B cell (primary cell): ENCODE data around the gene SYNE1. TPM values are rescaled to one million over a fixed set of nuclear protein-coding genes. Genes with fewer than 3 reads are reported as not detected.

Experiments
- ATAC-seq: fragments of 200-7000 bp; cut with Tn5 transposase; one replicate; pipeline ENCODE4 v1.10.0; 2021; ENCODE audit warnings: low read depth, mild to moderate bottlenecking, moderate number of reproducible peaks, moderate library complexity
- CTCF ChIA-PET: fragments of 350-600 bp; sonication (Branson Sonifier 250); formaldehyde crosslinking; loops from one replicate; lab custom pipeline; 2021; ENCODE audit warnings: antibody characterized with exemption, inconsistent platforms; lab: Charles Lee
- POLR2A ChIA-PET: fragments of 350-600 bp; sonication (Branson Sonifier 250); formaldehyde crosslinking; loops from one replicate; lab custom pipeline; 2021; ENCODE audit warnings: antibody characterized with exemption; lab: Charles Lee
- DNase-seq: peaks from one replicate; pipeline ENCODE4 v3.0.0; 2013
- H2AFZ ChIP-seq: 2 replicates; pipeline ENCODE4 v1.6.1; 2012; ENCODE audit warnings: mild to moderate bottlenecking, low read depth, low read length; ENCODE audit not compliant: insufficient read depth, poor library complexity, severe bottlenecking
- H3K27ac ChIP-seq, 2 donors: 1 replicate in 1 of 2; 2 replicates in 1 of 2; pipeline ENCODE4 v1.5.1; 2012 to 2013; ENCODE audit warnings: low read length in 2 of 2, mild to moderate bottlenecking in 2 of 2, moderate library complexity in 1 of 2
- H3K27me3 ChIP-seq, 4 experiments: fragments of 200-600 bp in 1 of 4; sonication (generic) in 1 of 4; replicated peaks in 1 of 4; 1 replicate in 2 of 4; 2 replicates in 2 of 4; pipeline versions ENCODE4 v1.6.1 to v1.7.0; 2013 to 2016; ENCODE audit warnings: low read length in 3 of 4, mild to moderate bottlenecking in 2 of 4, mixed read lengths in 1 of 4, moderate library complexity in 1 of 4; ENCODE audit not compliant: insufficient read depth in 4 of 4, control insufficient read depth in 3 of 4; ENCODE audit errors: control extremely low read depth in 1 of 4
- H3K36me3 ChIP-seq, 2 experiments: replicated peaks in 1 of 2; 1 replicate in 1 of 2; 2 replicates in 1 of 2; pipeline versions ENCODE4 v1.6.1 to v1.7.1; 2013; ENCODE audit warnings: low read length in 1 of 2; ENCODE audit not compliant: insufficient read depth in 2 of 2, control insufficient read depth in 1 of 2; ENCODE audit errors: control extremely low read depth in 1 of 2, extremely low read depth in 1 of 2
- H3K4me1 ChIP-seq, 2 donors: fragments of 200-600 bp in 1 of 2; sonication (generic) in 1 of 2; 1 replicate in 1 of 2; 2 replicates in 1 of 2; pipeline versions ENCODE4 v1.5.1 to v1.6.1; 2013 to 2017; ENCODE audit warnings: low read length in 2 of 2; ENCODE audit not compliant: control insufficient read depth in 2 of 2, insufficient read depth in 2 of 2
- H3K4me2 ChIP-seq: replicated peaks from 2 replicates; pipeline ENCODE3; 2012; ENCODE audit warnings: mild to moderate bottlenecking, low read depth, low read length; ENCODE audit not compliant: poor library complexity, severe bottlenecking
- H3K4me3 ChIP-seq, 5 experiments: fragments of 200-600 bp in 1 of 5; sonication (generic) in 1 of 5; 1 replicate in 3 of 5; 2 replicates in 2 of 5; pipeline versions ENCODE4 v1.5.1 to v1.7.0; 2011 to 2016; ENCODE audit warnings: low read length in 4 of 5, mild to moderate bottlenecking in 4 of 5, low read depth in 2 of 5, control low read depth in 1 of 5, moderate library complexity in 1 of 5; ENCODE audit not compliant: insufficient read depth in 1 of 5; ENCODE audit errors: control extremely low read depth in 1 of 5, extremely low read depth in 1 of 5
- H3K79me2 ChIP-seq: fragments of 200-600 bp; sonication (generic); one replicate; pipeline ENCODE4 v1.6.0; 2016; ENCODE audit warnings: low read length; ENCODE audit not compliant: control insufficient read depth, insufficient read depth
- H3K9ac ChIP-seq: fragments of 200-600 bp; sonication (generic); 2 replicates; pipeline ENCODE4 v1.6.1; 2017; ENCODE audit warnings: mild to moderate bottlenecking, low read length, moderate library complexity
- H3K9me3 ChIP-seq, 3 donors: one replicate each; pipeline versions ENCODE4 v1.6.1 to v1.7.1; 2013; ENCODE audit warnings: low read length in 2 of 3; ENCODE audit not compliant: control insufficient read depth in 2 of 3, insufficient read depth in 1 of 3; ENCODE audit errors: control extremely low read depth in 1 of 3
- H4K20me1 ChIP-seq: 2 replicates; pipeline ENCODE4 v1.6.0; 2012; ENCODE audit warnings: mild to moderate bottlenecking, low read length; ENCODE audit not compliant: insufficient read depth, control insufficient read depth, poor library complexity, severe bottlenecking
- H3K27ac Mint-ChIP-seq: one replicate; pipeline ENCODE4 v1.8.0; 2021; ENCODE audit warnings: mixed read lengths
- H3K27me3 Mint-ChIP-seq: one replicate; pipeline ENCODE4 v1.8.0; 2021; ENCODE audit warnings: mixed read lengths
- H3K4me1 Mint-ChIP-seq: one replicate; pipeline ENCODE4 v1.8.0; 2021; ENCODE audit warnings: mixed read lengths
- H3K4me3 Mint-ChIP-seq: one replicate; pipeline ENCODE4 v1.8.0; 2021; ENCODE audit warnings: mixed read lengths
- H3K9me3 Mint-ChIP-seq: one replicate; pipeline ENCODE4 v1.8.0; 2022; ENCODE audit warnings: mixed read lengths; ENCODE audit not compliant: insufficient read depth
- CTCF ChIP-seq: fragments of 200-600 bp; IDR thresholded peaks from one replicate; pipeline ENCODE4 v1.8.0; 2022; ENCODE audit warnings: antibody characterized with exemption, mild to moderate bottlenecking
- EZH2 ChIP-seq: IDR thresholded peaks from 2 replicates; pipeline ENCODE4 v1.6.1; 2012; ENCODE audit warnings: borderline replicate concordance, low read depth, mild to moderate bottlenecking, moderate library complexity, low read length; ENCODE audit not compliant: insufficient read depth, poor library complexity, severe bottlenecking
- WGBS: methylation state at CpG from one replicate; pipeline ENCODE4 v1.1.5; 2013; ENCODE audit warnings: missing lambda C conversion rate; ENCODE audit not compliant: insufficient coverage; 5-methylcytosine and 5-hydroxymethylcytosine counted together
- intact Hi-C: fragments of 100-400 bp; cut with micrococcal nuclease; formaldehyde crosslinking; loops from one replicate; pipeline ENCODE4 v1.10.0; 2022
- polyA plus RNA-seq: library from polyadenylated mRNA; depleted of rRNA; stranded (reverse); fragments of >200 nt; gene quantifications from 2 replicates; pipeline ENCODE4 v1.2.3, GENCODE V29; 2012
- total RNA-seq, 2 donors: library from RNA; stranded (reverse); fragments of 120-200 nt in 1 of 2; gene quantifications; 1 replicate in 1 of 2; 2 replicates in 1 of 2; pipeline versions ENCODE4 v1.2.3 to v1.2.4, GENCODE V29; 2013 to 2022

The SYNE1 gene
- total and polyA plus RNA-seq, 2 donors (not counting 1 experiment from before 2014, with no cell fraction given) = 49.2 to 108 TPM

DNA sequence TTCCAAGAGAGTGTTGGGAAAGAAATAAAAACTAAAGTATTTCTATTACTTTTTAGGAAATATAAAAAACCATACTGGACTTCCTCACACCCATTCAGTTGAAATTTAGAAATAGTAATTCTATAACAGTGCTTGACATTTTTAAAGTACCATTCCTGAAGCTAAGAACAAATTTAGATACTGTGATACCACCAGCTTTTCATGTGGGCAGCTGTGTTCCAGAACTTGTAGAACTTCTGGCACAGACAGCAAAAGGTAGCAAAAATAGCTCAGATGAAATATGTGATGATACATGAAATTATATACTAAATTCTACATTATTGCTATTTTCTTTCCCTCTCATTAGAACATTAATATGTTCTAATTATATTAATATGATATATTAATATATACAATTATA lies 346.5 kb downstream of the SYNE1 start:
- ATAC-seq (no peak), DNase-seq (no peak)
- H3K9me3 Mint-ChIP-seq = no peaks in the 10 kb centered on the region
- intact Hi-C loops = no loop called here
- H3K36me3 ChIP-seq = peaks cover 3 to 56% of the 10 kb centered on the region in 2 experiments
- H3K4me3 Mint-ChIP-seq = no peak overlapping the region
- CTCF ChIA-PET = interaction anchor here (0.5 to 1.3 kb wide), 2 partner anchors 12 to 20 kb away, joined by 3 to 4 read pairs; no protein-coding TSS in a partner anchor
- no peaks in the 10 kb centered on the region for H3K27me3 Mint-ChIP-seq
- H3K4me1 ChIP-seq = no peaks in the 10 kb centered on the region
- no peak overlapping the region for H3K9ac ChIP-seq
- no peak overlapping the region for H2AFZ ChIP-seq
- H3K27me3 ChIP-seq = no peaks in the 10 kb centered on the region
- H3K27ac Mint-ChIP-seq = no peak overlapping the region
- POLR2A ChIA-PET = no interaction called here
- no peak overlapping the region for H3K4me2 ChIP-seq
- no peaks in the 10 kb centered on the region for H3K9me3 ChIP-seq
- no peaks in the 10 kb centered on the region for H3K4me1 Mint-ChIP-seq
- TF ChIP-seq CTCF = no peak
- TF ChIP-seq EZH2 = no peak
- H3K27ac ChIP-seq = no peak overlapping the region
- peaks cover 6% of the 10 kb centered on the region for H3K79me2 ChIP-seq
- no peak overlapping the region for H3K4me3 ChIP-seq
- no peaks in the 10 kb centered on the region for H4K20me1 ChIP-seq

GRCh38 chr6:152277826-152278329 lies 359.3 kb downstream of the SYNE1 start:
- H3K4me1 ChIP-seq = no peaks in the 10 kb centered on the region
- intact Hi-C loops = no loop called here
- ChIA-PET POLR2A (no interaction called here), CTCF (interaction anchor here (0.7 kb wide), 1 partner anchor 253 kb away, joined by 3 read pairs; no protein-coding TSS in a partner anchor)
- H3K27ac ChIP-seq = no peak overlapping the region
- no peak overlapping the region for H3K27ac Mint-ChIP-seq
- H3K4me3 ChIP-seq = no peak overlapping the region
- H3K4me1 Mint-ChIP-seq = no peaks in the 10 kb centered on the region
- no peaks in the 10 kb centered on the region for H3K9me3 ChIP-seq
- ATAC-seq = no peak
- H2AFZ ChIP-seq = no peak overlapping the region
- no peaks in the 10 kb centered on the region for H3K79me2 ChIP-seq
- no peaks in the 10 kb centered on the region for H3K9me3 Mint-ChIP-seq
- no peaks in the 10 kb centered on the region for H3K27me3 ChIP-seq
- H3K36me3 ChIP-seq = peaks cover 10 to 43% of the 10 kb centered on the region in 2 experiments
- DNase-seq = no peak
- 97% methylated on average over 9 of the region's 9 CpGs for WGBS
- no peaks in the 10 kb centered on the region for H4K20me1 ChIP-seq
- no peaks in the 10 kb centered on the region for H3K27me3 Mint-ChIP-seq
- no peak overlapping the region for H3K4me2 ChIP-seq
- H3K4me3 Mint-ChIP-seq = no peak overlapping the region
- H3K9ac ChIP-seq = no peak overlapping the region
- TF ChIP-seq EZH2 = no peak
- TF ChIP-seq CTCF = no peak
